GM20000 (cell line): ENCODE measurements around the gene OLFM1.
"Not testable (repeated sequence)": the region's sequence is repeated elsewhere in the genome, so short reads cannot be mapped to it uniquely, and the experiment has no call there.

Source experiments
- DNase-seq: peaks from one replicate; pipeline ENCODE4 v3.0.0; 2012; ENCODE audit warnings: low spot score
- CTCF ChIP-seq: IDR thresholded peaks from 2 replicates; pipeline ENCODE4 v1.5.1; 2012; ENCODE audit warnings: mild to moderate bottlenecking, control low read depth; ENCODE audit errors: extremely low read depth, missing control alignments

The OLFM1 gene

GRCh38 chr9:135061441-135061840 lies 26.0 kb upstream of the OLFM1 start:
- DNase-seq, result no peak
- TF ChIP-seq CTCF, result no peak

DNA sequence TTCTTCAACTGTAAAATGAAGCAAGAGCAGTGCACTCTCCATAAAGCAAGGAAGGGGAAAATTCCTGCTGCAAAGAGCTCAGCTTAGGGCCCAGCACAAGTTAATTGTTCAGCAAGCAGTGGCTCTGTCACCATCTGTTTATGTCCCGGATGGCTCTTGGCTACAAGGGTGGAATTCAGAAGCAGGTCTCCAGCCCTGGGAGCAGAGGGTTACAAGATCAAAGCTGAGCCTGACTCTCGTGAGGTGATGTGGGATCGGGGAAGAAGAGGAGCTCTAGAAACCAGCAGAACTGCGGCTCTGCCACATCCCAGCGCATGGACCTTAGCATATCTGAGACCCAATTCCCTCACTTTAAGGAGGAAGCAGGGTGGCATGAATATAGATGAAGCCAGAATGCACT lies 25.2 kb upstream of the OLFM1 start:
- DNase-seq, result no peak
- TF ChIP-seq CTCF, result no peak

DNA sequence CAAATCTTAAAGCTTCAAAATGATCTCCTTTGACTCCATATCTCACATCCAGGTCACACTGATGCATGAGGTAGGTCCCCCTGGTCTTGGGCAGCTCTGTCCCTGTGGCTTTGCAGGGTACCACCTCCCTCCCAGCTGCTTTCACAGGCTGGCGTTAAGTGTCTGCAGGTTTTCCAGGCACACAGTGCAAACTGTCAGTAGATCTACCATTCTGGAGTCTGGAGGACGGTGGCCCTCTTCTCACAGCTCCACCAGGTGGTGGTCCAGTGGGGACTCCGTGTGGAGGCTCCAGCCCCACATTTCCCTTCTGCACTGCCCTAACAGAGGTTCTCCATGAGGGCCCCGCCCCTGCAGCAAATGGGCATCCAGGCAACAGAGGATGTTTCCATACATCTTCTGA lies 24.0 kb upstream of the OLFM1 start:
- not testable (repeated sequence) for DNase-seq

DNA sequence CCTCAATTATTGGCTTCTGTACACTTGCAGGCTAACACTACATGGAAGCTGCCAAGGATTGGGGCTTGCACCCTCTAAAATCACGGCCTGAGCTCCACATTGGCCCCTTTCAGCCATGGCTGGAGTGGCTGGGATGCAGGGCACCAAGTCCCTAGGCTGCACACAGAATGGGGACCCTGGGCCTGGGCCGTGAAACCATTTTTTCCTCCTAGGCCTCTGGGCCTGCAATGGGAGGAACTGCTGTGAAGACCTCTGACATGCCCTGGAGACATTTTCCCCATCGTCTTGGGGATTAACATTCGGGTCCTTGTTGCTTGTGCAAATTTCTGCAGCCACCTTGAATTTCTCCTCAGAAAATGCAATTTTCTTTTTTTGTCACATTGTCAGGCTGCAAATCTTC lies 23.6 kb upstream of the OLFM1 start:
- not testable (repeated sequence) for DNase-seq

- TF ChIP-seq CTCF, result no peak
- DNase-seq, result no peak
Observed at GRCh38 chr9:135065151-135065550, 22.3 kb upstream of the OLFM1 start.

DNA sequence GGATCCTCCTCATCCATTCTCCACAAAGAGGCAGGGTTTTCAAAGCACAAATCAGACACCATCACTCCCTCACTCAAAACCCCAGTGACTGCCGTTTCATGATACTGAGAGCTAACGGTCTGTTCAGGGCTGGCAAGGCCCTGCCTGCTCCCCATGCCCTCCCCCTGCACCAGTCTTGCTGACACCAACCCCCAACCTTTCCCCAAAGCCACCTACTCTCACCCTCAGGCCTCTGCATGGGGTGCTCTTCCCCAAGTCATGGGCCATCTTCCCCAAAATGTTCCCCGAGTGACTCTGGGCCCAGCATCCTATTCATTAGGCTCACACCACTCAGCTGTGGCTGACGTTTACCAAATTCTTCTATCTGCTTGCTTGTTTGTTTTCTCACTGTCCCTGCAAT lies 21.7 kb upstream of the OLFM1 start:
- TF ChIP-seq CTCF, result no peak

DNA sequence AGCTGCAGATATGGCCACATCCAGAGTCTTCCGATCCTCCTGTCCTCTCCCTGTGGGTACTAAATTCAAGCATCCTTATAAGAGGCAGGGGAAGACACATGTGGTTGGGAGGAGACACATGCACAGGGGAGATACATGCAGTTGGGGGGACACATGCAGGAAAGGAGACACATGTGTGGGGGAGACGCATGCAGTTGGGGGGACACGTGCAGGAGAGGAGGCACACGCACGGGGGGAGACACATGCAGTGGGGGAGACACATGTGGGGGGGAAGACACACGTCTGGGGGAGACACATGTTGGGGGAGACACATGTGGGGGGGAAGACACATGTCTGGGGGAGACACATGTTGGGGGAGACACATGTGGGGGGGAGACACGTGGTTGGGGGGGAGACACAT lies 21.2 kb upstream of the OLFM1 start:
- DNase-seq, result no peak
- no peak for TF ChIP-seq CTCF

More for the DNA sequence above, 21.7 kb upstream of the OLFM1 start:
- DNase-seq, result no peak

DNA sequence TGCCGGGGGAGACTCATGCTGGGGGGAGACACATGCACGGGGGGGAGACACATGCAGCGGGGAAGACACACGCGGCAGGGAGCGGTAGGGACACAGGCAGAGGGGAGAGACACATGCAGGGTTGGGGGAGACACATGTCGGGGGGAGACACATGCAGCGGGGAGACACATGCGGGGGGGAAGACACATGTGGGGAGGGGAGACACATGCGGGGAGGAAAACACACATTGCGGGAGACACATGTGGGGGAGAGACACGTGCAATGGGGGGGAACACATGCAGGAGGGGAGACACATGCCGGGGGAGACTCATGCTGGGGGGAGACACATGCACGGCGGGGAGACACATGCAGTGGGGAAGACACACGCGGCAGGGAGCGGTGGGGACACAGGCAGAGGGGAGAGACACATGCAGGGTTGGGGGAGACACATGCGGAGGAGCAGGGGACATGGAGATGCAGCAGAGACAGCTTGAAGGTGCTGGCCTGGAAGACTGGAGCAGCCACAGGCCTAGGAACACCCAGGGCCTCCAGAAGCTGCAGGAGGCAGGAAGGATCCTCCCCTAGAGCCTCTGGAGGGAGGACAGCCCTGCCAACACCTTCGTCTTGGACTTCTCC lies 20.3 kb upstream of the OLFM1 start:
- no peak for DNase-seq
- TF ChIP-seq CTCF, result no peak
